ENCODE results near the gene ADAMTS12. TPM values are rescaled to one million over a fixed set of nuclear protein-coding genes. Genes with fewer than 3 reads are reported as not detected.

The ADAMTS12 gene
- polyA plus RNA-seq, 1 of the 3 experiments (the other 2 are of a cell fraction) = 2.5 TPM

DNA sequence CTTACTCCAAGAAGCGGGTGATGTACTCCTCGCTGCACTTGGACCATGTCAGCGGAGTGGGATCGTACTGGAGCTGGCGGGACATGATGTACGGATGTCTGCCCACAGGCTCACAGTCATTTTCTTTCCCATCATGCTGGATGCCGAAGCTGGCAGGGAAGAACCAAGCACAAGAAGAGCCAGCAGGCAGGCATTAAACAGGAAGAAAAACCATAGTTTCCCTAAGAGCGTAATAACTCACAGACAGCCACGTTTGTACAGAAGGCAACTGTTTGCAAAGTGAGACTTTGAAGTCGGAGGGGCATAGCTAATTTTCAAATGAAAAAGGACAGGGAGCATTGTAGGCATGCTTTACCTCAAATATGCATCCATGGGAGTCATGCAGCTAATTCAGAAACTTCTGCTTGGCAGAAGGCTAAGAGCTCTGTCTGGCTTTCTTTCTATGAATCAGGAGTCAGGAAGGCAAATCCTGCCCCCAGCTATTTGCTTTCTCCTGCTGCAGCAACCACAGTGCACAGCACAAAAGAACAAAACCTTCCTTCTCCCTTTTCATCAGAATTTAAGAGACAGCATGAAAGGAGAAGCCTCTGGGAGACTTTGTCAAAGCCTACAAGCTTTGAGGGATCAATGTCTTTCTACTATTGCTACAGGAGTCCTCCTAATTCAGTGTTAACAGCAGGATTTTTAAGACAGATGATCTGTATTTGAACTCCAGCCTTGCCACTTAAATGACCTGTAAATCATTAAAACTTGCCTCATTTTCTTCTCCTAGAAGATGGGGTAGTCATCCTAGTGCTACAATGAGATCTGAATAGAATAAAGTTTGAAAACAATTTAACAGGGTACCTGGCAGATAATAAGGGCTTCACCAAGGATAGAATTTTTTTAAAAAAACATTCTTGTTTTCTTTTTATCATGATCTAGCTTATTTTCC is 242.0 kb downstream of the ADAMTS12 start:
- Histone ChIP-seq H3K27ac (ENCODE audit: low read depth in 2 of 2, low read length in 1 of 2) (no peak overlapping the region; a peak in 1 of 4 replicates), H3F3A (replicated peaks; ENCODE audit: insufficient read depth) (no peaks in the 10 kb centered on the region), H3K36me3 (replicated peaks in 1 of 2; ENCODE audit: control insufficient read depth in 1 of 2, insufficient read depth in 2 of 2, low read length in 1 of 2) (no peaks in the 10 kb centered on the region), H3K9me2 (no peaks in the 10 kb centered on the region), H3K79me2 (ENCODE audit: insufficient read depth) (no peaks in the 10 kb centered on the region), H3K4me3 (ENCODE audit: low read depth in 2 of 2, low read length in 1 of 2) (no peak overlapping the region), H3K9me3 (no peaks in the 10 kb centered on the region), H3K4me2 (0 out of 2 replicates have a peak overlapping the region, but pooled peaks have one; percentile 19), H4K20me1 (ENCODE audit: insufficient read depth) (no peaks in the 10 kb centered on the region), H3K9ac (no peak overlapping the region), H2AFZ (ENCODE audit: low read depth) (no peak overlapping the region), H3K27me3 (ENCODE audit: insufficient read depth) (no peaks in the 10 kb centered on the region), H3K4me1 (ENCODE audit: control insufficient read depth in 1 of 2, insufficient read depth in 2 of 2, low read depth in 1 of 2, low read length in 1 of 2) (no peaks in the 10 kb centered on the region)
- WGBS (ENCODE audit: low lambda C conversion rate) = 43% methylated on average over 10 of the region's 10 CpGs
- DNase-seq = no peak
- CTCF ChIA-PET = no interaction called here
- no peak for TF ChIP-seq TCF12 (IDR thresholded peaks at IDR 0.05)
- 0 out of 2 replicates have a peak, but pooled peaks have one; percentile 4 for TF ChIP-seq FOSL2 (IDR thresholded peaks at IDR 0.05; ENCODE audit: borderline replicate concordance, low read depth)
- POLR2A ChIA-PET = no interaction called here

GRCh38 chr5:33641744-33642505 is 249.9 kb downstream of the ADAMTS12 start:
- H3K4me3 ChIP-seq (ENCODE audit: low read depth in 2 of 2, low read length in 1 of 2) = no peak overlapping the region
- no peaks in the 10 kb centered on the region for H3K9me2 ChIP-seq
- H3K4me2 ChIP-seq = peak overlapping the region; percentile 44; the same call in 1 of the 2 replicates
- no peaks in the 10 kb centered on the region for H3K79me2 ChIP-seq (ENCODE audit: insufficient read depth)
- H4K20me1 ChIP-seq (ENCODE audit: insufficient read depth) = no peaks in the 10 kb centered on the region
- ChIA-PET POLR2A (no interaction called here), CTCF (no interaction called here)
- TF ChIP-seq, protein P1, sequence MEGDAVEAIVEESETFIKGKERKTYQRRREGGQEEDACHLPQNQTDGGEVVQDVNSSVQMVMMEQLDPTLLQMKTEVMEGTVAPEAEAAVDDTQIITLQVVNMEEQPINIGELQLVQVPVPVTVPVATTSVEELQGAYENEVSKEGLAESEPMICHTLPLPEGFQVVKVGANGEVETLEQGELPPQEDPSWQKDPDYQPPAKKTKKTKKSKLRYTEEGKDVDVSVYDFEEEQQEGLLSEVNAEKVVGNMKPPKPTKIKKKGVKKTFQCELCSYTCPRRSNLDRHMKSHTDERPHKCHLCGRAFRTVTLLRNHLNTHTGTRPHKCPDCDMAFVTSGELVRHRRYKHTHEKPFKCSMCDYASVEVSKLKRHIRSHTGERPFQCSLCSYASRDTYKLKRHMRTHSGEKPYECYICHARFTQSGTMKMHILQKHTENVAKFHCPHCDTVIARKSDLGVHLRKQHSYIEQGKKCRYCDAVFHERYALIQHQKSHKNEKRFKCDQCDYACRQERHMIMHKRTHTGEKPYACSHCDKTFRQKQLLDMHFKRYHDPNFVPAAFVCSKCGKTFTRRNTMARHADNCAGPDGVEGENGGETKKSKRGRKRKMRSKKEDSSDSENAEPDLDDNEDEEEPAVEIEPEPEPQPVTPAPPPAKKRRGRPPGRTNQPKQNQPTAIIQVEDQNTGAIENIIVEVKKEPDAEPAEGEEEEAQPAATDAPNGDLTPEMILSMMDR (IDR thresholded peaks at IDR 0.05) = no peak
- TF ChIP-seq, protein P2, sequence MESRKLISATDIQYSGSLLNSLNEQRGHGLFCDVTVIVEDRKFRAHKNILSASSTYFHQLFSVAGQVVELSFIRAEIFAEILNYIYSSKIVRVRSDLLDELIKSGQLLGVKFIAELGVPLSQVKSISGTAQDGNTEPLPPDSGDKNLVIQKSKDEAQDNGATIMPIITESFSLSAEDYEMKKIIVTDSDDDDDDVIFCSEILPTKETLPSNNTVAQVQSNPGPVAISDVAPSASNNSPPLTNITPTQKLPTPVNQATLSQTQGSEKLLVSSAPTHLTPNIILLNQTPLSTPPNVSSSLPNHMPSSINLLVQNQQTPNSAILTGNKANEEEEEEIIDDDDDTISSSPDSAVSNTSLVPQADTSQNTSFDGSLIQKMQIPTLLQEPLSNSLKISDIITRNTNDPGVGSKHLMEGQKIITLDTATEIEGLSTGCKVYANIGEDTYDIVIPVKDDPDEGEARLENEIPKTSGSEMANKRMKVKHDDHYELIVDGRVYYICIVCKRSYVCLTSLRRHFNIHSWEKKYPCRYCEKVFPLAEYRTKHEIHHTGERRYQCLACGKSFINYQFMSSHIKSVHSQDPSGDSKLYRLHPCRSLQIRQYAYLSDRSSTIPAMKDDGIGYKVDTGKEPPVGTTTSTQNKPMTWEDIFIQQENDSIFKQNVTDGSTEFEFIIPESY (IDR thresholded peaks at IDR 0.05; ENCODE audit: borderline replicate concordance, low read depth) = no peak
- TF ChIP-seq EZH2phosphoT487 (IDR thresholded peaks at IDR 0.05; ENCODE audit: borderline replicate concordance, low read depth) (no peak), RCOR1 (IDR thresholded peaks at IDR 0.05; ENCODE audit: low read length) (no peak), SIN3A (IDR thresholded peaks at IDR 0.05; ENCODE audit: borderline replicate concordance, low read depth, low read length) (no peak)
- DNase-seq = no peak
- H3K9ac ChIP-seq = no peak overlapping the region
- 29% methylated on average over 12 of the region's 12 CpGs for WGBS (ENCODE audit: low lambda C conversion rate)
- H3K4me1 ChIP-seq (ENCODE audit: control insufficient read depth in 1 of 2, insufficient read depth in 2 of 2, low read depth in 1 of 2, low read length in 1 of 2) = peaks cover 0 to 3% of the 10 kb centered on the region in 2 experiments; a peak in 1 of 4 replicates
- no peaks in the 10 kb centered on the region for H3F3A ChIP-seq (replicated peaks; ENCODE audit: insufficient read depth)
- peak overlapping the region in 1 of 2 experiments; percentile 33; a peak in 1 of 4 replicates for H3K27ac ChIP-seq (ENCODE audit: low read depth in 2 of 2, low read length in 1 of 2)
- H2AFZ ChIP-seq (ENCODE audit: low read depth) = no peak overlapping the region
- no peaks in the 10 kb centered on the region; the same call in 1 of the 2 replicates for H3K27me3 ChIP-seq (ENCODE audit: insufficient read depth)
- no peaks in the 10 kb centered on the region for H3K9me3 ChIP-seq
- no peaks in the 10 kb centered on the region for H3K36me3 ChIP-seq (replicated peaks in 1 of 2; ENCODE audit: control insufficient read depth in 1 of 2, insufficient read depth in 2 of 2, low read length in 1 of 2)

Data from SK-N-SH (cell line).